ENCODE results near the gene IGSF10. TPM values are rescaled to one million over a fixed set of nuclear protein-coding genes. Genes with fewer than 3 reads are reported as not detected.

IGSF10 gene
- total RNA-seq, 4 donors from 2014 or later = 0.16 to 0.82 (median 0.16) TPM; not detected in 1

GRCh38 chr3:151445273-151446001, 15.4 kb downstream of the IGSF10 start:
- Histone ChIP-seq H3K9me3 (no peaks in the 10 kb centered on the region), H3K36me3 (no peaks in the 10 kb centered on the region), H3K4me3 (no peak overlapping the region), H3K27ac (no peak overlapping the region), H3K27me3 (no peaks in the 10 kb centered on the region), H3K4me1 (no peaks in the 10 kb centered on the region)
- ATAC-seq (no peak), DNase-seq (no peak)
- in situ Hi-C loops (cut with MboI; ENCODE audit: low sequenced_read_pairs in 4 of 4) = loop anchor here in 2 of 4 donors (10.0 kb wide), 1 partner anchor 389 kb away; no protein-coding TSS in a partner anchor
- intact Hi-C loops (cut with DNase I; ENCODE audit: low total_unique reads) = no loop called here
- no peak for TF ChIP-seq POLR2A (IDR thresholded peaks at IDR 0.05)

GRCh38 chr3:151443583-151443982, 17.3 kb downstream of the IGSF10 start:
- H3K4me1 ChIP-seq = no peaks in the 10 kb centered on the region
- in situ Hi-C loops (cut with MboI; ENCODE audit: low sequenced_read_pairs in 4 of 4) (loop anchor here in 2 of 4 donors (10.0 kb wide), 1 partner anchor 391 kb away; no protein-coding TSS in a partner anchor), intact Hi-C loops (cut with DNase I; ENCODE audit: low total_unique reads) (no loop called here)
- no peak overlapping the region for H3K4me3 ChIP-seq
- ATAC-seq (no peak), DNase-seq (no peak)
- H3K36me3 ChIP-seq = no peaks in the 10 kb centered on the region
- no peak overlapping the region for H3K27ac ChIP-seq
- no peak for TF ChIP-seq POLR2A (IDR thresholded peaks at IDR 0.05)
- TF ChIP-seq, protein P1, sequence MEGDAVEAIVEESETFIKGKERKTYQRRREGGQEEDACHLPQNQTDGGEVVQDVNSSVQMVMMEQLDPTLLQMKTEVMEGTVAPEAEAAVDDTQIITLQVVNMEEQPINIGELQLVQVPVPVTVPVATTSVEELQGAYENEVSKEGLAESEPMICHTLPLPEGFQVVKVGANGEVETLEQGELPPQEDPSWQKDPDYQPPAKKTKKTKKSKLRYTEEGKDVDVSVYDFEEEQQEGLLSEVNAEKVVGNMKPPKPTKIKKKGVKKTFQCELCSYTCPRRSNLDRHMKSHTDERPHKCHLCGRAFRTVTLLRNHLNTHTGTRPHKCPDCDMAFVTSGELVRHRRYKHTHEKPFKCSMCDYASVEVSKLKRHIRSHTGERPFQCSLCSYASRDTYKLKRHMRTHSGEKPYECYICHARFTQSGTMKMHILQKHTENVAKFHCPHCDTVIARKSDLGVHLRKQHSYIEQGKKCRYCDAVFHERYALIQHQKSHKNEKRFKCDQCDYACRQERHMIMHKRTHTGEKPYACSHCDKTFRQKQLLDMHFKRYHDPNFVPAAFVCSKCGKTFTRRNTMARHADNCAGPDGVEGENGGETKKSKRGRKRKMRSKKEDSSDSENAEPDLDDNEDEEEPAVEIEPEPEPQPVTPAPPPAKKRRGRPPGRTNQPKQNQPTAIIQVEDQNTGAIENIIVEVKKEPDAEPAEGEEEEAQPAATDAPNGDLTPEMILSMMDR (IDR thresholded peaks at IDR 0.05 in 4 of 5, conservative IDR thresholded peaks at IDR 0.05 in 1 of 5) = no peak
- H3K27me3 ChIP-seq = no peaks in the 10 kb centered on the region
- H3K9me3 ChIP-seq = no peaks in the 10 kb centered on the region

GRCh38 chr3:151440940-151441339, 19.9 kb downstream of the IGSF10 start:
- no peak overlapping the region for H3K4me3 ChIP-seq
- H3K36me3 ChIP-seq = no peaks in the 10 kb centered on the region
- no peak for DNase-seq
- no peaks in the 10 kb centered on the region for H3K27me3 ChIP-seq
- no peak overlapping the region for H3K27ac ChIP-seq
- TF ChIP-seq, protein P1 (IDR thresholded peaks at IDR 0.05 in 4 of 5, conservative IDR thresholded peaks at IDR 0.05 in 1 of 5) = no peak
- TF ChIP-seq POLR2A (IDR thresholded peaks at IDR 0.05) = no peak
- no peaks in the 10 kb centered on the region for H3K9me3 ChIP-seq
- H3K4me1 ChIP-seq = no peaks in the 10 kb centered on the region
- intact Hi-C loops (cut with DNase I; ENCODE audit: low total_unique reads) = no loop called here
- ATAC-seq = no peak
- in situ Hi-C loops (cut with MboI; ENCODE audit: low sequenced_read_pairs in 4 of 4) = loop anchor here in 2 of 4 donors (10.0 kb wide), 1 partner anchor 394 kb away; no protein-coding TSS in a partner anchor

- Histone ChIP-seq H3K36me3 (no peaks in the 10 kb centered on the region), H3K9me3 (no peaks in the 10 kb centered on the region), H3K4me1 (no peaks in the 10 kb centered on the region), H3K4me3 (no peak overlapping the region), H3K27me3 (no peaks in the 10 kb centered on the region), H3K27ac (no peak overlapping the region)
- ATAC-seq (peak in 1 of 2 donors; percentile 53), DNase-seq (no peak)
- in situ Hi-C loops (cut with MboI; ENCODE audit: low sequenced_read_pairs in 4 of 4) = loop anchor here (5.0 to 10.0 kb wide), 3 partner anchors 395 to 475 kb away; no protein-coding TSS in a partner anchor
- intact Hi-C loops (cut with DNase I; ENCODE audit: low total_unique reads) = loop anchor here (1.0 to 2.0 kb wide), 2 partner anchors 400 to 479 kb away; no protein-coding TSS in a partner anchor
- TF ChIP-seq, protein P1 (IDR thresholded peaks at IDR 0.05 in 4 of 5, conservative IDR thresholded peaks at IDR 0.05 in 1 of 5) = peak; percentile 28 to 81 (median 68)
- no peak for TF ChIP-seq POLR2A (IDR thresholded peaks at IDR 0.05)
Observed at GRCh38 chr3:151439652-151440125, 21.2 kb downstream of the IGSF10 start.

DNA sequence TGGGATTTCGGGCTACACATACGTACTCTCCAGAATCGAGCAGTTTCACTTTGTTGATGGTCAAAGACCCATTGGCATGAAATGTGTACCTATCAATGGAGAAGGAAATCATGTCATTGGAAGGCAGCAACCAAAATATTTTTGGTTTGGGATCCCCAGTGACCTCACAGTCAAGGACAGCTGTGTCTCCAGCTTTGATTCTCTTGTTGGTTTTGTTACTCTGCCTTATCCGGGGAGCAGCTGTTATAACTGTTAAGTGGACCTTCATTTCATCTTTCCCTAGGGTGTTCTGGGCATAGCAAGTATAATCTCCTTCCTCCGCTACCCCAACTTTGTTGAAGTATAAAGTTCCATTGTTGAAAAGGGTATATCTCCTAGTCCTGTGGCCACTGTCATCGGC, 23.0 kb downstream of the IGSF10 start:
- intact Hi-C loops (cut with DNase I; ENCODE audit: low total_unique reads) (loop anchor here (2.0 kb wide), 1 partner anchor 481 kb away; no protein-coding TSS in a partner anchor), in situ Hi-C loops (cut with MboI; ENCODE audit: low sequenced_read_pairs in 4 of 4) (loop anchor here in 3 of 4 donors (5.0 to 10.0 kb wide), 3 partner anchors 397 to 477 kb away; no protein-coding TSS in a partner anchor)
- no peaks in the 10 kb centered on the region for H3K36me3 ChIP-seq
- H3K27ac ChIP-seq = no peak overlapping the region
- ATAC-seq (no peak), DNase-seq (no peak)
- H3K9me3 ChIP-seq = no peaks in the 10 kb centered on the region
- TF ChIP-seq, protein P1 (IDR thresholded peaks at IDR 0.05 in 4 of 5, conservative IDR thresholded peaks at IDR 0.05 in 1 of 5) = no peak
- no peak for TF ChIP-seq POLR2A (IDR thresholded peaks at IDR 0.05)
- H3K27me3 ChIP-seq = no peaks in the 10 kb centered on the region
- no peak overlapping the region for H3K4me3 ChIP-seq
- H3K4me1 ChIP-seq = no peaks in the 10 kb centered on the region
